Keratinocyte (primary cell): Measurements from ENCODE around the gene BANP.

Source experiments
- CTCF ChIP-seq, 3 experiments: IDR thresholded peaks in 1 of 3; conservative IDR thresholded peaks in 1 of 3; optimal IDR thresholded peaks in 1 of 3; 2 replicates in 2 of 3; 3 replicates in 1 of 3; pipeline versions ENCODE3 to v1.5.1; 2011; ENCODE audit warnings: low read length in 3 of 3, mild to moderate bottlenecking in 3 of 3, moderate library complexity in 2 of 3, control low read depth in 1 of 3, inconsistent platforms in 1 of 3; ENCODE audit not compliant: insufficient read depth in 2 of 3; ENCODE audit errors: extremely low read depth in 1 of 3
- EZH2 ChIP-seq: IDR thresholded peaks from one replicate; pipeline ENCODE4 v1.6.1; 2012; ENCODE audit warnings: inconsistent platforms, mild to moderate bottlenecking, low read length, moderate library complexity

- no peak for TF ChIP-seq CTCF (optimal IDR thresholded peaks at IDR 0.05 in 1 of 3, IDR thresholded peaks at IDR 0.05 in 1 of 3, conservative IDR thresholded peaks at IDR 0.05 in 1 of 3; ENCODE audit: extremely low read depth in 1 of 3, insufficient read depth in 2 of 3, low read length in 3 of 3)
- no peak for TF ChIP-seq EZH2
Observed at GRCh38 chr16:88014954-88015805, 63.9 kb downstream of the BANP start.
